ENCODE results near the gene PTCD2. TPM values are rescaled to one million over a fixed set of nuclear protein-coding genes. Genes with fewer than 3 reads are reported as not detected.

Gene PTCD2
- total and polyA plus RNA-seq, 2 experiments from 2014 or later = 6.3 to 14.3 TPM

DNA sequence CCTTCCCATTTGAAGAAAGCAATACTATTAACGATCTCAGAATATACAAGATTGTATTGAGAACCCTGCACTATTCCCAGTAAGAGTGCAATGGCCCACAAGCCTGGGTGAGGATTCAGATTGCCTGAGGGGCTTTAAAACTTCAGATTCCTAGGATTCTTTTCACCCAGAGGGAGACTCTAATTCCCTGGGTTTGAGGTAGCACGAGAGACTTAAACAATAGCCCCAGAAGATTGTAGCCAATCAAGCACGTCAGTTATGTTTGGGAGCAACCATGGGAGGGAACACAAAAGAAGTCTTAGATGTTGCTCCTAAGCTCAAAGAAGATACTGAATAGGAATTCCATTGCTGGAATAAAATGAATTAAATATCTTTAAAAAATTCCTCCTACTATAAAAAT lies 18.0 kb upstream of the PTCD2 start:
- no peak for DNase-seq (ENCODE audit: low read depth in 1 of 2, low spot score in 1 of 2)
- Histone ChIP-seq H3K36me3 (no peaks in the 10 kb centered on the region), H3K9me3 (ENCODE audit: low read depth) (no peaks in the 10 kb centered on the region), H3K27ac (peak overlapping the region; percentile 37), H3K27me3 (no peaks in the 10 kb centered on the region), H3K4me1 (ENCODE audit: low read depth) (peaks cover 19% of the 10 kb centered on the region), H3K4me3 (no peak overlapping the region)
- TF ChIP-seq, protein P1, sequence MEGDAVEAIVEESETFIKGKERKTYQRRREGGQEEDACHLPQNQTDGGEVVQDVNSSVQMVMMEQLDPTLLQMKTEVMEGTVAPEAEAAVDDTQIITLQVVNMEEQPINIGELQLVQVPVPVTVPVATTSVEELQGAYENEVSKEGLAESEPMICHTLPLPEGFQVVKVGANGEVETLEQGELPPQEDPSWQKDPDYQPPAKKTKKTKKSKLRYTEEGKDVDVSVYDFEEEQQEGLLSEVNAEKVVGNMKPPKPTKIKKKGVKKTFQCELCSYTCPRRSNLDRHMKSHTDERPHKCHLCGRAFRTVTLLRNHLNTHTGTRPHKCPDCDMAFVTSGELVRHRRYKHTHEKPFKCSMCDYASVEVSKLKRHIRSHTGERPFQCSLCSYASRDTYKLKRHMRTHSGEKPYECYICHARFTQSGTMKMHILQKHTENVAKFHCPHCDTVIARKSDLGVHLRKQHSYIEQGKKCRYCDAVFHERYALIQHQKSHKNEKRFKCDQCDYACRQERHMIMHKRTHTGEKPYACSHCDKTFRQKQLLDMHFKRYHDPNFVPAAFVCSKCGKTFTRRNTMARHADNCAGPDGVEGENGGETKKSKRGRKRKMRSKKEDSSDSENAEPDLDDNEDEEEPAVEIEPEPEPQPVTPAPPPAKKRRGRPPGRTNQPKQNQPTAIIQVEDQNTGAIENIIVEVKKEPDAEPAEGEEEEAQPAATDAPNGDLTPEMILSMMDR (IDR thresholded peaks at IDR 0.05; ENCODE audit: low read depth, low read length) = no peak

GRCh38 chr5:72305194-72306142 lies 14.7 kb upstream of the PTCD2 start:
- H3K27me3 ChIP-seq = no peaks in the 10 kb centered on the region
- no peak overlapping the region for H3K4me3 ChIP-seq
- H3K27ac ChIP-seq = peak overlapping the region; percentile 38

GRCh38 chr5:72307573-72307967 lies 12.6 kb upstream of the PTCD2 start:
- TF ChIP-seq, protein P1 (IDR thresholded peaks at IDR 0.05; ENCODE audit: low read depth, low read length) = no peak
- Histone ChIP-seq H3K27ac (peak overlapping the region; percentile 98), H3K4me1 (ENCODE audit: low read depth) (peaks cover 14% of the 10 kb centered on the region), H3K9me3 (ENCODE audit: low read depth) (no peaks in the 10 kb centered on the region), H3K4me3 (peak overlapping the region; percentile 52), H3K27me3 (no peaks in the 10 kb centered on the region), H3K36me3 (peaks cover 4% of the 10 kb centered on the region)
- DNase-seq (ENCODE audit: low read depth in 1 of 2, low spot score in 1 of 2) = no peak

More at GRCh38 chr5:72305194-72306142, 14.7 kb upstream of the PTCD2 start:
- Histone ChIP-seq H3K36me3 (no peaks in the 10 kb centered on the region), H3K4me1 (ENCODE audit: low read depth) (peaks cover 19% of the 10 kb centered on the region), H3K9me3 (ENCODE audit: low read depth) (no peaks in the 10 kb centered on the region)
- no peak for DNase-seq (ENCODE audit: low read depth in 1 of 2, low spot score in 1 of 2)
- TF ChIP-seq, protein P1 (IDR thresholded peaks at IDR 0.05; ENCODE audit: low read depth, low read length) = no peak

DNA sequence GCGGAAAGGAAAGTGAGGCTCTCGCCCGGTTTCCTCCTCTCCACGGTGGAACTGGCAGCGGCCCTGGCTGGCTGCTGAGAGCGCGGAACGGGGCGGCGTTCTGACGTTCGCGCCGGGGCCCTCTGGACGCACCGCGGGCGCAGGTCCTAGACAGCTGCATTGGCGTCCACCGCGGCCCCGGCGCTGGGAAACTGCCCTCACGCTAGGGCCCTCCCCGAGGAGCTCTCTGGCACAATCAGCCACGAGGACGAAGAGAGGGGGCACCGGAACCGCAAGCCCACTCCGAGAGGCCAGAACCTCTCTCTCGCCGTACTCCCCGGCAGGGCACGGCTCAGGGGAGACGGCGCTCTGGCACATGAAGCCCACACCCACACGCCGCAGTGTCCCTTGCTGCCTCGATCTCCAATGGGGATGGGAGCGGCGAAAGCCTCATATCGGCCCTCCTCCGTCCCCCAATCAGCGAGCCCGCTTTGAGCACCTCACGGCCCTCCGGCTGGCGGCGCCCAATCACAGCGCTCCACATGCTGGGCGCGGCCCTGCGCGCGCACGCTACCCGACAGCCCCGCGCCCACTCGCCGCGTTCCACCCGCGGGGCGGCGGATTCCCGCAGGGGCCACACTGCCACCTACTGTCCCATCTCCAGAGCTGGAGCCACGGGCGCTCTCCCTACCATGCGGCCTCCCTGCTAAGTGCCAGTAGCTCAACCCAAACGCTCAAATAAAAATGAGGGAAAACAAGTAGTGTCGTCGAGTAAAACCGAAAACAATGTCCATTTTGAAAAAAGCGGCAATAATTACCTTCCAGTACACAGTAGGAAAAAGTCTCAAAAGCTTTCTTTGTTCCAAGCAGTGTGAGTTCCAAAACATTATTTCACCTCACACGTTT lies 12.0 kb upstream of the PTCD2 start:
- TF ChIP-seq, protein P1 (IDR thresholded peaks at IDR 0.05; ENCODE audit: low read depth, low read length) = peak; percentile 87

DNA sequence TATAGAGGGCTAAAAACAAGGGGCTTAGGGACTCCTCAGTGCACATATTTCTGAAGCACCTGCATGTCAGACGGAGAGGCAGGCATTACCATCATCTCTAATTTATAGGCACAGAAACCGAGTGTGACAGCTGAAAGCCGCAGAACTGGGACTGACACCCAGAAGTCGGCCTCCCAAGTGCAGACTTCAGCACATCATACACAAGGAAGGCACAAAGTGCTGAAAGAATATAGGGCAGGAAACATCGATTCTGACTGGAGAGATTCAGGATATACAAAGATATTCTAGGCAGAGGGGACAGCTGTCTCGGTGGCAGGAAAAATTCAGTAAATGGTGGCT lies 11.4 kb upstream of the PTCD2 start:
- Histone ChIP-seq H3K4me1 (ENCODE audit: low read depth) (peaks cover 14% of the 10 kb centered on the region), H3K4me3 (no peak overlapping the region)
- DNase-seq (ENCODE audit: low read depth in 1 of 2, low spot score in 1 of 2) = no peak

More for the DNA sequence above, 12.0 kb upstream of the PTCD2 start:
- Histone ChIP-seq H3K4me3 (peak overlapping the region; percentile 52), H3K27me3 (no peaks in the 10 kb centered on the region), H3K27ac (peak overlapping the region; percentile 98), H3K36me3 (peaks cover 4% of the 10 kb centered on the region), H3K4me1 (ENCODE audit: low read depth) (peaks cover 14% of the 10 kb centered on the region), H3K9me3 (ENCODE audit: low read depth) (no peaks in the 10 kb centered on the region)
- DNase-seq (ENCODE audit: low read depth in 1 of 2, low spot score in 1 of 2) = peak; percentile 98 to 99

More for the DNA sequence above, 11.4 kb upstream of the PTCD2 start:
- Histone ChIP-seq H3K27me3 (no peaks in the 10 kb centered on the region), H3K36me3 (peaks cover 4% of the 10 kb centered on the region), H3K9me3 (ENCODE audit: low read depth) (no peaks in the 10 kb centered on the region), H3K27ac (peak overlapping the region; percentile 56)
- TF ChIP-seq, protein P1 (IDR thresholded peaks at IDR 0.05; ENCODE audit: low read depth, low read length) = no peak

Measured in cardiac muscle cell (in vitro differentiated cells and primary cell).